RKO (cell line): Measurements from ENCODE around the gene ZNF425.
"Not testable (repeated sequence)": the region's sequence is repeated elsewhere in the genome, so short reads cannot be mapped to it uniquely, and the experiment has no call there.

Source experiments
- DNase-seq: peaks from one replicate; pipeline ENCODE4 v3.0.0-alpha.2; 2016; ENCODE audit warnings: low spot score

ZNF425 gene

GRCh38 chr7:149074116-149074885 lies 51.8 kb downstream of the ZNF425 start:
- no peak for DNase-seq

DNA sequence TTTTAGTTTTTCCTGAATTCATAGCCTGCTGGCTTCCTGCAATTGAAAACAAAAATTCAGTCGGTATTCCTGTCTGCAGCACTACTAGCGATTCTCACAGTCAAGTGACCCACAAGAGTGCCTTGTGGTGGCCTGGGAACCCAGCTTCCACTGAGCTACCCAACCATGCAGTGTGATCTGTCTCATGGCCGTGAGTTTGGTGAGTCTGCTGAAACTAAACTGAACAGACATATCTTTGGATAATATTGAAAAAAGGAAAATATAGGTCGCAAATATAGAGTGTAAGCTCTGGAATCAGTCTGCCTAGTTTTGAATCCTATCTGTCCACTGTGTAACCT lies 53.7 kb downstream of the ZNF425 start:
- no peak for DNase-seq

- no peak for DNase-seq
These were observed 54.3 kb downstream of the ZNF425 start for GRCh38 chr7:149071641-149072437.

DNA sequence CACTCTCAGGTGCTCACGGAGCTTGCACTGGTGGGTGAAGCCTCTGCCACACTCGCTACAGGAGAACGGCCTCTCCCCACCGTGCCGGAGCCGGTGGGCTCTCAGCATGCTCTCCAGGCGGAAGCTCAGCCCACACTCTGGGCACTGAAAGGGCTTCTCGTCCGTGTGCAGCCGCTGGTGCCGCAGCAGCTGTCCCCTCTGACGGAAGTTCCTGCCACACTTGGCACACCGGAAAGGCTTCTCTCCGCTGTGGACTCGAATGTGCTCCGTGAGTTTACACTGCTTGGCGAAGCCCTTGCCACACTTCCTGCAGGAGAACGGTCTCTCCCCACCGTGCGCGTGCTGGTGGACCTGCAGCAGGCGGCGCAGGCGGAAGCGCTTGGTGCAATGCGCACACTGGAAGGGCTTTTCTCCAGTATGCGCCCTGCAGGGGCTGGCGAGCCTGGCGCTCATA lies 54.9 kb downstream of the ZNF425 start:
- DNase-seq = no peak

GRCh38 chr7:149070372-149071125 lies 55.6 kb downstream of the ZNF425 start:
- DNase-seq = no peak

DNA sequence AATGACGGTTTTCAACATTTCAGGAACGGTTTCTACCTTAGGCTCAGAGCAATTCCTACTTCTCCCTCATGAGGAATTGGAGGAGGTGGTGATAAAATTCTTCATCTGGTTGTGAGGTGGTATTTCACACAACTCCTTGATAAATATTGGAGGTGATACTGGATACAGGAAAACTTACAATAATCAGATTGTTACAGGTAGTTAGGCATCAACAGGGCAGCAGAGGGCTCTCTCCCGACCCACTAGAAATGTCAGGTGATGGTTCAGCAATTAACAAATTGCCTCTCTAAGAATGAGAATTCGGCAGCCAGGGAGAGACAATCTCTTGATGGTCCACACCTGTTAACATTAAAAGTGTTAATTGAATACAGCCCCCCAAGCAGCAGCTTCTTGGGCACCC lies 58.3 kb downstream of the ZNF425 start:
- no peak for DNase-seq

DNA sequence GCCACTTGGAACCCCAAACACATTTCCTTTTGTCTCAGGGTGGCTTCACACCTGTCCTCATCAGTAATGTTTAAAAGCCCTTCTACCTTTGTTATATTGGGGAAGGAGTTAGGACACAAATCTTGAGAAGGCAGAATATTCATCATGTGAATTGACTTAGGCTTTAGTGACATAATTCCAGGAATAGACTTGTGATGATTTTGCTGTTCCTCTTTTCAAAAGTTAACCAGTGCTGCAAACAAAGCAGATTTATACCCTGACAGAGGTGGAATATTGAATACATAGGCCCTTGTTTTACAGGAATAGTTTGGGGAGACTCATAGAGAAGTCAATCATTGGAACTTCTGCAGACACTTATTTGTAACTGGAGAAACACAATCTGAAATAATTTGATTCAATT lies 62.6 kb downstream of the ZNF425 start:
- DNase-seq = no peak

DNA sequence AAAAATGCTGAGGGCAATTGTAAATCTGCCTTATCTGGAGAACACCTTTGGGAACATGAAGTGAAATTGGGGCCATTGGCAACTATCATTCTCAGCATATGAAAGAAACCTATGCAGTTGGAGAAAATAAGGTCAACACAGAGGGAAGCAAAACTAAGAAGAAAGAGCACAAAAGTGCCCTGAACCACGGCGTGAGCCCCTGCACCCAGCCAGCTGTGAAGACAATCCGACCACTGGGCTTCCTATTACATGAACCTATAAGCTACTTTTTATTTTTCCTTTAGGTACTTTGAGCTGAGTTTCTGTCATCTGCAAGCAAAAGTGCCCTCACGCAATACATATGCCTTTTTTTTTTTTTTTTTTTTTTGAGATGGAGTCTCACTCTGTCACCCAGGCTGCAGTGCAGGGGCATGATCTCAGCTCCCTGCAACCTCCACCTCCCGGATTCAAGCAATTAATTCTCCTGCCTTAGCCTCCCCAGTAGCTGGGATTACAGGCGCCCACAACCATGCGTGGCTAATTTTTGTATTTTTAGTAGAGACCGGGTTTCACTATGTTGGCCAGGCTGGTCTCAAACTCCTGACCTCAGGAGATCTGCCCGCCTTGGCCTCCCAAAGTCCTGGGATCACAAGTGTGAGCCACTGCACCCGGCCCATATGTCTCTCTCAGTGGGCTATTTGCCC lies 63.8 kb downstream of the ZNF425 start:
- DNase-seq = not testable (repeated sequence)

DNA sequence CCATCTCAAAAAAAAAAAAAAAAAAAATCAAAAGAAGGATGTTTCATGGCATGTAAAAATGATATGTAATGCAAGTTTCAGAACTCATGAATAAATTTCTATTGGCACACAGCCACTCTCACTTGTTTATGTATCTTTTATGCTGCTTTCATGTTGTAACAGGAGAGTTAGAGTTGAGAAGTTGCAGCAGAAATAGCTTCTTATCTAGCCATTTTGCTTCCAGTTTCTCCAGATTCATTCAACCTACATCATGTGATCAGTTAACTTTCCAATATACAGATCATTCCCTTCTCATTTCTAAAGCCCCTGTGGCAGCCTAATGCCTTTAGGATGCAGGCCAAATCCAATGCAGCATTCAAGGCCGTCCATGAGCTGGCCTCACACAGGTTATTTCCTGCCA lies 66.0 kb downstream of the ZNF425 start:
- no peak for DNase-seq

DNA sequence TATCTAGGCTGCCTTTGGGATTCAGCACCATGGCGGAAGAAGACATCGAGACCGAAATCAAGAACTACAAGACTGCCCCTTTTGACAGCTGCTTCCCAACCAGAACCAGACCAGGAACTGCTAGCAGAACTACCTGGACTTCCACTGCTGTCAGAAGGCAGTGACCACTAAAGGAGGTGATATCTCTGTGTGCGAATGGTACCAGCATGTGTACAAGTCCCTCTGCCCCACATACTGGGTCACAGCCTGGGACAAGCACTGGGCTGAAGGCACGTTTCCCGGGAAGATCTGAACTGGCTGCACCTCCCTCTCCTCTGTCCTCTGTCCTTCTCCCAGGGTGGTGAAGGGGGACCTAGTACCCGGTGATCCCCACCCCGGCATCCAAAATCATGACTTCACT lies 72.2 kb downstream of the ZNF425 start:
- DNase-seq = no peak

DNA sequence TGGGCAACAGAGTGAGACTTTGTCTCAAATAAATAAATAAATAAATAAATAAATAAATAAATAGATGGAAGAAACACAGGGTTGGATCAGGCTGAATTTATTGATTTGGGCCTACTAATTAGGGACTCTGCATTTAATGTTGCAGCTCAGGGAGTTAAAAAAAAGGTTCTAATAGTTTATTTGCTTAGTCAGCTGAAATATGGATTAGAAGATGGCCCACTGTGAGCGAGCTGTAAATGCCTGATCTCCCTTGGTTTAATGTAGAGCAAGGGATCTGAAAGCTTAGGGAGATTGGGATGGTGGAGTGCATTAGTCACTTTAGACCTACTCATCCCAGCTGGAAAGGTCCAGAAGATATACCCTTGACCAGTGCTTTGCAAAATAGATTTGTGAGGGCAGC lies 72.7 kb downstream of the ZNF425 start:
- no peak for DNase-seq
